OCI-LY3 (cell line): Measurements from ENCODE around the gene SPATA12.
A peak's percentile ranks its signal among the peaks of the same experiment; 100 is the strongest.

Source experiments
- H2AFZ ChIP-seq: fragments of 200-600, 300-600 bp; shearing (Covaris generic); 2 replicates; pipeline ENCODE4 v1.6.0; 2014; ENCODE audit warnings: antibody characterized with exemption, low read depth, low read length
- H3K27ac ChIP-seq: fragments of 200-600, 300-600 bp; sonication (generic); 2 replicates; pipeline ENCODE4 v1.5.1; 2014; ENCODE audit warnings: mild to moderate bottlenecking, low read length, moderate library complexity, mixed read lengths
- H3K27me3 ChIP-seq: fragments of 200-600, 300-600 bp; sonication (generic); 2 replicates; pipeline ENCODE4 v1.6.1; 2014; ENCODE audit warnings: low read depth, low read length, mixed read lengths
- H3K36me3 ChIP-seq: fragments of 200-600, 300-600 bp; sonication (generic); replicated peaks from 2 replicates; pipeline ENCODE3; 2014; ENCODE audit warnings: low read depth, low read length, mixed read lengths
- H3K4me1 ChIP-seq: fragments of 300-600, 200-600 bp; sonication (generic); 2 replicates; pipeline ENCODE4 v1.6.1; 2014; ENCODE audit warnings: low read length, mixed read lengths
- H3K4me2 ChIP-seq: fragments of 200-600, 300-600 bp; sonication (generic); 2 replicates; pipeline ENCODE4 v1.6.1; 2014; ENCODE audit warnings: low read length, mixed read lengths
- H3K4me3 ChIP-seq: fragments of 300-600, 200-600 bp; sonication (generic); 2 replicates; pipeline ENCODE4 v1.5.1; 2014; ENCODE audit warnings: antibody characterized with exemption, mild to moderate bottlenecking, low read length, moderate library complexity
- H3K79me2 ChIP-seq: fragments of 300-600, 200-600 bp; shearing (Covaris generic); 2 replicates; pipeline ENCODE4 v1.6.1; 2014; ENCODE audit warnings: mild to moderate bottlenecking, low read length, mixed read lengths
- H3K9ac ChIP-seq: fragments of 300-600, 200-600 bp; shearing (Covaris generic); 2 replicates; pipeline ENCODE4 v1.6.0; 2014; ENCODE audit warnings: mild to moderate bottlenecking, low read length, moderate library complexity
- H3K9me3 ChIP-seq: fragments of 200-600, 300-600 bp; shearing (Covaris generic); 2 replicates; pipeline ENCODE4 v1.6.1; 2014; ENCODE audit warnings: low read length, mixed read lengths; ENCODE audit not compliant: insufficient read depth
- H4K20me1 ChIP-seq: fragments of 200-600, 300-600 bp; sonication (generic); 2 replicates; pipeline ENCODE4 v1.6.1; 2016; ENCODE audit warnings: low read length, mixed read lengths; ENCODE audit not compliant: insufficient read depth
- EZH2phosphoT487 ChIP-seq: fragments of 200-600 bp; shearing (Covaris generic); IDR thresholded peaks from 2 replicates; pipeline ENCODE4 v1.6.1; 2018; ENCODE audit warnings: antibody characterized with exemption, mixed run types, low read depth
- TF ChIP-seq, protein P1 (sequence below): fragments of 200-600, 300-600 bp; sonication (generic); IDR thresholded peaks from 2 replicates; pipeline ENCODE4 v1.5.1; 2014; ENCODE audit warnings: antibody characterized with exemption, low read length, low read depth

The SPATA12 gene

DNA sequence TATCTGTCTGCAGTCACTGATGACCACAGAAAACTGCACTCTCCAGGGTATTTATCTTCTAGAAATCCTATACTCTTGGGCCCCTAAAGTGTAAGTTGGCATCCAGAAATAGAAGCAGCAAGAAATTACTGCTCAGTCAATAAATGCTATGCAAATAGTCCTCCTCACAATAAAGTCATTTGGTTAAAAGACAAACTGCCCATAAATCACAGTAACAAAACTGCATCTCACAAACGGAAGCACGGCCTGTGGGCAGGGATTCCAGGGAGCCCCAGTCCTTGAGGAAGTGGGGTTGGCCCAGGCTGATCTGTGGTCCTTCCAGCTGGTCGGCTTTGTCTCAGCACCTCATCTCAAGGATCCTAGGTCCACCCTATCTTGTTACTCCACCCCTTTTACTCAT lies 29.7 kb upstream of the SPATA12 start:
- no peak overlapping the region for H3K9ac ChIP-seq
- no peaks in the 10 kb centered on the region for H3K27me3 ChIP-seq
- H3K4me2 ChIP-seq: no peak overlapping the region
- no peaks in the 10 kb centered on the region for H3K79me2 ChIP-seq
- no peak overlapping the region for H3K27ac ChIP-seq
- peaks cover 12% of the 10 kb centered on the region for H3K4me1 ChIP-seq
- no peaks in the 10 kb centered on the region for H4K20me1 ChIP-seq
- TF ChIP-seq, protein P1, sequence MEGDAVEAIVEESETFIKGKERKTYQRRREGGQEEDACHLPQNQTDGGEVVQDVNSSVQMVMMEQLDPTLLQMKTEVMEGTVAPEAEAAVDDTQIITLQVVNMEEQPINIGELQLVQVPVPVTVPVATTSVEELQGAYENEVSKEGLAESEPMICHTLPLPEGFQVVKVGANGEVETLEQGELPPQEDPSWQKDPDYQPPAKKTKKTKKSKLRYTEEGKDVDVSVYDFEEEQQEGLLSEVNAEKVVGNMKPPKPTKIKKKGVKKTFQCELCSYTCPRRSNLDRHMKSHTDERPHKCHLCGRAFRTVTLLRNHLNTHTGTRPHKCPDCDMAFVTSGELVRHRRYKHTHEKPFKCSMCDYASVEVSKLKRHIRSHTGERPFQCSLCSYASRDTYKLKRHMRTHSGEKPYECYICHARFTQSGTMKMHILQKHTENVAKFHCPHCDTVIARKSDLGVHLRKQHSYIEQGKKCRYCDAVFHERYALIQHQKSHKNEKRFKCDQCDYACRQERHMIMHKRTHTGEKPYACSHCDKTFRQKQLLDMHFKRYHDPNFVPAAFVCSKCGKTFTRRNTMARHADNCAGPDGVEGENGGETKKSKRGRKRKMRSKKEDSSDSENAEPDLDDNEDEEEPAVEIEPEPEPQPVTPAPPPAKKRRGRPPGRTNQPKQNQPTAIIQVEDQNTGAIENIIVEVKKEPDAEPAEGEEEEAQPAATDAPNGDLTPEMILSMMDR: no peak
- no peak for TF ChIP-seq EZH2phosphoT487
- H2AFZ ChIP-seq: no peak overlapping the region
- H3K4me3 ChIP-seq: no peak overlapping the region
- no peaks in the 10 kb centered on the region for H3K36me3 ChIP-seq
- no peaks in the 10 kb centered on the region for H3K9me3 ChIP-seq

DNA sequence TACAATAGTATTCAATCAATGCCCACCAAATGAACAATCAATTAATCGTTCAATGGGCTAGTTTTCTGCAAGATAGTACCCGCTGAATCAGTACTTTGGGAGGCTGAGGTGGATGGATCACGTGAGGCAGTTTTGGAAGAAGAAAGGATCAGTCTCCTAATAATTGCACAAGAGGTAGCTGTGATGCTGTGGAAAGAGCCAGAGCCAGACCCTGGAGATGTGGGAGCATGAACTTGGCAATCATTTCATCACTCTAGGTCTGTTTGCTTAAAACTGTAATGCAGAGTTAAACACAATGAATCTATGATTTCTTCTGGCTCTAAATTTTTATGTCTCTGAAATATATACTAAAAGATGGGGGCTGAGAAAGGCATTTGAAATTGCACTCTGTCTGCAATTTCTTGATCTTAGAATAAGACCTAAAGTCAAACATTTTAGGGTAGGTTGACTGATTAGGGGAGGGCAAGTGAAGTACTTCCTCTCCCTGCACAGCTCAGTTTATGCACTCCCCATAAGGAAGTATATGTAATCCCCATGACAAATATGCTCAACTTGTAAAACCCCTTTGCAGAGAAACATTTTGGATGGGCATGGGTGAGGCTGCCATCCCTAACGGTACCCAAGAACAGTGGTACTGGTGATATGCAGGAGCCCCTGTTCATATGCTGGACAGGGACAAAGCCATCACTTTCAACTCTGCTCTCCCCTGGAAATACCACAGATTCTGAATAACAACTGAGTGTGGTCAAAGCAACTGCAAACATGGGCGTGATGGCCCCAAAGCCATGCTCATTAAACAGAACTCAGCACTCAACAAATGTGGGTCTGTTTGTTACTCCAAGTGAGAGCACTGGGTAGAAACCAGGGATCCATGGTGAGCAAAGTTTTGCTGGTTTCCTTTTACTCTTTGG lies 28.6 kb upstream of the SPATA12 start:
- H3K9ac ChIP-seq: no peak overlapping the region
- H4K20me1 ChIP-seq: no peaks in the 10 kb centered on the region
- no peaks in the 10 kb centered on the region for H3K79me2 ChIP-seq
- peak overlapping the region; percentile 40; the same call in 1 of the 2 replicates for H2AFZ ChIP-seq
- H3K27ac ChIP-seq: no peak overlapping the region
- H3K4me3 ChIP-seq: no peak overlapping the region
- TF ChIP-seq, protein P1: no peak
- no peak for TF ChIP-seq EZH2phosphoT487
- no peaks in the 10 kb centered on the region for H3K9me3 ChIP-seq
- peaks cover 12% of the 10 kb centered on the region for H3K4me1 ChIP-seq
- H3K36me3 ChIP-seq: no peaks in the 10 kb centered on the region
- H3K4me2 ChIP-seq: peak overlapping the region; percentile 10; the same call in 1 of the 2 replicates
- H3K27me3 ChIP-seq: no peaks in the 10 kb centered on the region

DNA sequence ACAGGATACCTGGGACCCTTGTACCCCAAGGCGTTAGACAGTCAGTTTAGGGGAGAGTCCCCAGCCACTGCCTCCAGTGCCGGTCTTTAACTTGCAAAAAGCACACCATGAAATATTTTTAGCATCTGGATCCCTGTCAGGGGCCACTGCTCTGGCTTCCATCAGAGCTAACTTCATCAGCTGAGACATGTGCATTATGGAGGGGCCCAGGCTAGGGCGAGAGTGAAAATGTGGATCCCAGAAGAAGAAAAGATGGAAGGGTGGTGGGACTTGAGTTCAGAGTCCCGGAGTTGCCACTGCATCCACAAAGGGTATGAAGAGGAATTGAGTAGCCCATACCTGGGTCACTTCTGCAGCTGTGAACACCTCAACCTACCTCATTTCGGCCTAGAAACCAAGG lies 23.5 kb upstream of the SPATA12 start:
- Histone ChIP-seq H3K9me3 (no peaks in the 10 kb centered on the region), H3K27me3 (0 out of 2 replicates have a peak, but pooled peaks cover 4% of the 10 kb centered on the region), H3K4me2 (no peak overlapping the region), H4K20me1 (no peaks in the 10 kb centered on the region), H3K4me1 (peaks cover 6% of the 10 kb centered on the region), H3K9ac (no peak overlapping the region), H3K79me2 (no peaks in the 10 kb centered on the region), H3K36me3 (no peaks in the 10 kb centered on the region), H3K27ac (no peak overlapping the region), H3K4me3 (no peak overlapping the region), H2AFZ (no peak overlapping the region)
- TF ChIP-seq EZH2phosphoT487: no peak
- TF ChIP-seq, protein P1: no peak

DNA sequence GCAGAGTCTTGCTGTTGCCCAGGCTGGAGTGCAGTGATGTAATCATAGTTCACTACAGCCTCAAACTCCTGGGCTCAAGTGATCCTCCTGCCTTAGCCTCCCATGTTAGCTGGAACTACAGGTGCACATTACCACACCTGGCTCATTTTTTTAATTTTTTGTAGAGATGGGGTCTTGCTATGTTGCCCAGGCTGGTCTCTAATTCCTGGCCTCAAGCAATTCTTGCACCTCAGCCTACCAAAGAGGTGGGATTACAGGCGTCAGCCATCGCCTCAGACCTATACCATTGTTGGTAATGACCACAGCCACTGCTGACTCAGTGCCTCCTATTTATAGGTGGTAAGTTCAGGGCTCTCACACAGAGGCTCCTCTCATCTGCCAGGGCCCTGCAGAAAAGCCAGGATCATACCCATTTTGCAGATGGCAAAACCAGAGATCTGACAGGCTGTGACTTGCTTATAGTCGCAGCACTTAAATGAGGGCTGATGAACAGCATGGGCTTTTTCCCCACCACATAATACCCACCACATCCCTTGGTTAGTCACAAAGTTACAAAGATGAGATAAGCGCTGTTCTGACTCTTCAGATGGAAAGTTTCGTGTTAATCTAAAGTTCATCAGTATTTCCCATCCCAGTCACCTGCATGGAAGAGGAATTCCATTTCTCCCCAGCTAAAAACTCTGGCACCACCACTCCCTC lies 21.8 kb upstream of the SPATA12 start:
- TF ChIP-seq, protein P1: no peak
- no peak for TF ChIP-seq EZH2phosphoT487
- no peaks in the 10 kb centered on the region for H3K79me2 ChIP-seq
- no peaks in the 10 kb centered on the region for H4K20me1 ChIP-seq
- H3K36me3 ChIP-seq: no peaks in the 10 kb centered on the region
- H3K27ac ChIP-seq: no peak overlapping the region
- no peak overlapping the region for H3K9ac ChIP-seq
- no peak overlapping the region for H3K4me3 ChIP-seq
- 0 out of 2 replicates have a peak, but pooled peaks cover 4% of the 10 kb centered on the region for H3K27me3 ChIP-seq
- H3K9me3 ChIP-seq: no peaks in the 10 kb centered on the region
- no peak overlapping the region for H2AFZ ChIP-seq
- H3K4me2 ChIP-seq: no peak overlapping the region
- no peaks in the 10 kb centered on the region for H3K4me1 ChIP-seq
